ENCODE data around the gene RWDD3. TPM values are rescaled to one million over a fixed set of nuclear protein-coding genes. Genes with fewer than 3 reads are reported as not detected.

The RWDD3 gene
- total RNA-seq, 1 donor from 2014 or later, result 16.4 TPM

DNA sequence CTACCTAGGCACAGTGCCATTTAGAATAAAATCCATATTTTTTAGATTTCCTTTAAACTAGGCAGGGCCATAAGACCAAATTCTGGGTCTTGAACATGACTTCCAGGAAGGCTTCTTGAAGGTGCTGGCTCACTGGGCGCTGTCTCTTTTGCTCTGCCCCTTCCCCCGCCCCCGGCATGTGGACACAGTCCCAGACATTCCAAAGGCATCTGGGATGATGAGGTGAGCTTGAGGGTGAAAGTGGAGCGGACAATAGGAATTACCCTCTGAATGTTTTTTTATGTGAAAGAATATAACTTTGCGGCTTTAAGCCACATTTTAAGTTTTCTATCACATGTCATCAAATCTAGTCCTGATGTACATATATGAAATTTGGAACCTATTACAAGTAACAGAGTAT, 29.4 kb downstream of the RWDD3 start:
- no peak for ATAC-seq
- intact Hi-C loops (cut with DNase I), result no loop called here
- no peak for DNase-seq (ENCODE audit: missing footprints)

DNA sequence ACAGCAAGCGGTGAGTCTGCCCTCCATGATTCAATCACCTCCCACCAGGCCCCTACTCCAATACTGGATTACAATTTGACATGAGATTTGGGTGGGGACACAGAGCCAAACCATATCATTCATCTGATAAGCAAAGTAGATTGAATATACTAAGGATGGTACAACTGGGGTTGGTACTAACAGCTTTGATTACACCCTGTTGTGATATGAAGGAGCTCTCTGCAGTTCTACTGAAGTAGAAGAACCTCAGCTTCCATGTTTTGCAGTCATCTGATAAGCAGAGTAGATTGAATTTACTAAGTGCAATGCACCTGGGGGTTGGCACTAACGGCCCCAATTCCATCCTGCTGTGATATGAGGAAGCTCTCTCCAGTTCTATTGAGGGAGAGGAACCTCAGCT, 31.1 kb downstream of the RWDD3 start:
- no peak for DNase-seq (ENCODE audit: missing footprints)
- intact Hi-C loops (cut with DNase I), result no loop called here
- ATAC-seq, result no peak

DNA sequence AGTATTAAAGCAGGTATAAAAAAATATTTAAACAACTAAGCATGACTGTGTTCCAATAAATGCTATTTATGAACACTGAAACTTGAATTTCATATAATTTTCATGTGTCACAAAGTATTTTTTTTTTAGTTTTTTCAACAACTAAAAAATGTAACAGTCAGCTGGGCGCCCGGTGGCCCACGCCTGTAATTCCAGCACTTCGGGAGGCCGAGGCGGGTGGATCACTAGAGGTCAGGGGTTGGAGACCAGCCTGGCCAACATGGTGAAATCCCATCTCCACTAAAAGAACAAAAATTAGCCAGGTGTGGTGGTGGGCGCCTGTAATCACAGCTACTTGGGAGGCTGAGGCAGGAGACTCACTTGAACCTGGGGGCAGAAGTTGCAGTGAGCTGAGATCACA, 42.4 kb downstream of the RWDD3 start:
- ATAC-seq (no peak), DNase-seq (ENCODE audit: missing footprints) (no peak)
- intact Hi-C loops (cut with DNase I), result no loop called here

DNA sequence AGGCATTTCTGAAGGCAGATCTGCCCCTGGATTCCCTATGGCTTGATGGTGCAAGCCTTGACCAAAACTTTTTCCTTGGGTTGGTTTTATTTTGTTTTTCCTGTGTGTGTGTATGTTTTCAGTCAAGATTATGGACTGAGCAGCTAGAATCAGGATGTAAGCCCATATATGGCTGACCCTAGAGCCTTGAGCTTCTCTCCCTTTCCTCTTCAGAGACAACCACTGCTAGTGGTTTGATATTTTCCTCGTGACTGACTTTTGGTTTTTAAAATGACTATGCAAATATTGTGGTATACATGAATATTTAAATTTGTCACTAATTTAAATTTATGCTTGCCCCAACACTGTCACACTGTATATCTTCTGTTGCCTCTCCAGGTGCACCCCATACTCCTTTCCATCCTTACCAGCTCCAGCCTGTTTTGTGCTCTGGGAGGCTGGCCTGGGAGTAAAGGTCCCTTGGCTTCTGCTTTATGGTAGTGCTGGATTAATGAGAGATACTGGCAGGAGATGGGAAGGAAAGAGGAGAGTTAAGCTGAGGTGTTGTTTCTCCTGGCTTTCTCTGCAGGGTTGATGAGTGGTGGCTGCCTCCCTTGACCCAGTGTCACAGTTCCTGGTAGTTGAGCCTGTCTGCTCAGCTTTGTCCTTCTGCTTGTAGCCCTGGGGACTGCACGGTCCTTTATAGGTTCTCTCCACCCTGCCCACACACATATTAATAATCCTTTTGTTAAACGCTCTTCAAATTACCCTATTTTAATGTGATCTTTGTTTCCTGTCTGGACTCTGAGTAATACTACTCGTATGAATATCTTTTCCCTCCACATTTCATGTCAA, 44.4 kb downstream of the RWDD3 start:
- DNase-seq (ENCODE audit: missing footprints), result no peak
- intact Hi-C loops (cut with DNase I), result no loop called here
- no peak for ATAC-seq

DNA sequence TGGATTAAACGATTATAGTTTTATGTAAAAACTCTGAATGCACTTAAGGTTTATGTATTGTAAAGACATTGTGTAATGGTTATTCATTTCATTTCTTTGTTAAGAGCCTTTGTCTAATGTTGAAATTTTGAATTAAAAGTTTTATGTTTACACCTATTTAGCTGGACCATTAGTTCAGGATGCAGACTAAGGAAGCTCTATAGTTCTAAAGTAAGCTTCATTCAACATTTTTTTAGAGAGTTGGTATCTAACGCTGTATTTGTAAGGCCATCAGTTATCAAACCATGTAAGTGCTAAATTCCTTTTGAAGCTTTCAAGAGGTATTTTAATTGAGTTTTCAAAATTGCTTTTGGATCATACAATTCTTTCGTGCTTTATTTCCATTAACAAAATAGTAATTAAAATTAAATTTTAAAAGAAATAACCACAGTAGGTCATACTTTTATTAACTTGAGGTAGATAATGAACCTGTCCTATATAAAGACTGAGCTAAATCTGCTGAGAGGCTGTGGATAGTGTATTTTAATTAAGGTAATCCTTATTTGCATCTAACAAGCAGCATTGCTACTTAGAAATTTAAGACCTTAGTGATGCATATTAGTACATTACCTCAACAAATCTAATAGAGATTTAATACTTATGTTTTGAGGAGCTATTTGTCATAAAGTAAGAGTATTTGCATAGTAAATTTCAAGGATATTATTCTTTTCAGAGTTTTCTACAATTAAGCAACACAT, 47.9 kb downstream of the RWDD3 start:
- intact Hi-C loops (cut with DNase I), result no loop called here

DNA sequence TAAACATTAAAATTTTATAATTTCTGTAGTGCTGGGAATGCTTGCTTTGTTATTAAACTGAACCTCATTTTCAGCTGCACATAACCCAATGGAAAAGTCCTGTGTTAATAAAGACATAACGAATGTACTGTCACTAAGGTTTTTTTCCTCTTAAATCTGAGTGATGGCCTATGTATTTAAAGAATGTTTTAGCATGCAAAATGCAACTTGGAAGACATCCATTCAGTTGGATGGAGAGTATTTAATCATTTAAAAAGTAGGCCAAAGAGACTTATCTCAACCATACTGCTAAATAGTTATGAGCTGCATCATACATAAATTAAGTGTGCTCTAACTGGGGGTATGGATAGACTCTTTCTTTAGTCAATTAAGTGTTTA, 48.5 kb downstream of the RWDD3 start:
- ATAC-seq (no peak), DNase-seq (ENCODE audit: missing footprints) (no peak)
- intact Hi-C loops (cut with DNase I), result no loop called here

More for the DNA sequence above, 47.9 kb downstream of the RWDD3 start:
- no peak for ATAC-seq
- no peak for DNase-seq (ENCODE audit: missing footprints)

DNA sequence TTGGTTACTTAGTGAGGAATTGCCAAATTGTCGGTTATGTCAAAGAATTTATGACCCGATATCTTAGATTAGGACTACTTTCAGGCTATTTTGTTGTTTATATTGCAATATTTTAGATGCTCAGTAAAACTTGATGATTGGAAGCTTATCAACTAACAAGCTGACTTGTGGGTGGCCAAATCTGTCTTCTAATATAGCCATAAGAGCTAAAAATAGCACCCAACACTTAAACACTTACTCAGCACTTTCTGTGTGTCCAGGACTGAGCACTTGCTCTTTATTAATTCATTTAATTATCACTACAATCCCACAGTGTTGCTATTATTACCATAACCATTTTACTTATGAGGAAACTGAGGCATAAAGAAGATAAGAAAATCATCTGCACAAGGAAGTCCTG, 50.4 kb downstream of the RWDD3 start:
- no peak for ATAC-seq
- DNase-seq (ENCODE audit: missing footprints), result no peak
- intact Hi-C loops (cut with DNase I), result no loop called here

DNA sequence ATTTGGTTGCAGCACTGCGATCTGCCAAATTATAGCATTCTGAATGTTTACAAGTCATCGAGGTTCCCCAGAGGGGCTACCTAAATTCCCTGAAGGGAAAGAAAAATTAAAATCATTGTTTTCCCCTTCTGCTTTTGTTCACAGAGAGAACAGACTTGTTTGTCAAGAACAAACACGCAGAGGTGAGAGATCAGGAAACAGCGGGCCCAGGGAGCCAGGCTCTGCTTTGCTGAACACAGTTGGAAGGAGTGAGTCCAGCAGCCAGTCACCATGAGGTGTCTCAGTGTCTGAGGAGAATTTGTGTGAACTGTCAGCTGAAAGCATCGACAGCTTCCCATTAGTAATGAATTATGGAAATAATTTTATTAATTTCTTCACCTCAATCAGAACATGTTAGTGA, 52.5 kb downstream of the RWDD3 start:
- ATAC-seq (no peak), DNase-seq (ENCODE audit: missing footprints) (no peak)
- intact Hi-C loops (cut with DNase I), result no loop called here

DNA sequence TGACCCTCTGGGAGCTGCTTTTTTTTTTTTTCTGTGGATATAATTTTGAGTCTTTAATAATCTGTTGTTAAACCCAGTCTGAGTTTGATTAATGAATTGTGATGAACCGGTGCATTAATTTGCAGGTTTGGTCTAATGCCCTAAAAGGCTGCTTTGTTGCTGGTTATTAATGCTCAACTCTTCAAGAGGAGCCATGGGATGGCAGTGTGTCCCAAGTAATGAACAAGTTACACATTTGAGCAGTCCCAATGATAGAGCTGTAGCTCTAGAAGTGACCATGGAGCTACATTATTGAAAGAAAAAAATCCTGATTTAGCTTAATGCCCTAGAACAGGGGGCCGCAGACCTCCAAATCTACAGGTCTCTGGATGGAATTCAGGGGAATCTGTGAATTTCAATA, 53.1 kb downstream of the RWDD3 start:
- intact Hi-C loops (cut with DNase I), result no loop called here
- no peak for DNase-seq (ENCODE audit: missing footprints)
- ATAC-seq, result no peak

DNA sequence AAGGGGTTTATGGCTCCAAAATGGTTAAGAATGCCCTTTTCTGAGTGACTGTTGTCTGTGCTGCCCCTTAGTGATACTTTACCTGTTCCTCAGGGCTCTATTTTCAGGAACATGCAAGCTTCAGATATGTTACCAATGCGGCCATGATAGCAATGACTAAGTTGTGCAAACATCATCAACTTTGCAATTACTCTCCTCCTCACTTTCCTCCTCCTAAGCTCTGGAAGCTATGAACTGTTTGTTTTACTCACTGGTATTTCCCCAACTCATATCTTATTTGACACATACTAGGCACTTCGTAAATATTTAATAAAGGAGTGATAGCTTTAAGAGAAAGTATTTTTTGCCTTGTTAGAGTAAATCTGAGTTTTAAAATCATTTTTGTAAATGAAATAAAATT, 53.8 kb downstream of the RWDD3 start:
- ATAC-seq (no peak), DNase-seq (ENCODE audit: missing footprints) (no peak)
- intact Hi-C loops (cut with DNase I), result no loop called here

Other genes starting within 250 kb of the RWDD3 start
- 2.0 TPM for gene ALG14, start 161.3 kb upstream of the RWDD3 start, total RNA-seq
- gene TLCD4, start 116.9 kb upstream of the RWDD3 start, total RNA-seq, result 53.6 TPM